Erythroblast (primary cell): ENCODE results near the gene IGIP.

Experiments
- GATA1 ChIP-seq: IDR thresholded peaks from 2 replicates; pipeline ENCODE4 v1.6.1; 2011; ENCODE audit warnings: low read depth, mild to moderate bottlenecking, control low read depth, low read length, moderate library complexity
- POLR2A ChIP-seq: IDR thresholded peaks from 2 replicates; pipeline ENCODE4 v1.6.1; 2011; ENCODE audit warnings: mild to moderate bottlenecking, low read length

GRCh38 chr5:140166911-140167310 is 41.2 kb downstream of the IGIP start:
- TF ChIP-seq POLR2A (no peak), GATA1 (no peak)
